ENCODE data around the gene SHB. TPM values are rescaled to one million over a fixed set of nuclear protein-coding genes. Genes with fewer than 3 reads are reported as not detected.
A peak's percentile ranks its signal among the peaks of the same experiment; 100 is the strongest.

The SHB gene
- total and polyA plus RNA-seq, 2 donors = 4.9 to 5.5 TPM

GRCh38 chr9:38061326-38061977 lies 7.6 kb downstream of the SHB start:
- DNase-seq (ENCODE audit: low read depth in 6 of 9, low spot score in 9 of 9) = no peak
- no peaks in the 10 kb centered on the region for H3K36me3 ChIP-seq (ENCODE audit: control insufficient read depth in 2 of 2, insufficient read depth in 2 of 2, low read length in 1 of 2)
- H3K9me3 ChIP-seq (ENCODE audit: control insufficient read depth in 2 of 2, insufficient read depth in 1 of 2, low read length in 1 of 2) = peaks cover 0 to 3% of the 10 kb centered on the region in 2 donors
- WGBS = 92% methylated on average over 6 of the region's 6 CpGs
- peaks cover 3 to 24% of the 10 kb centered on the region in 2 donors for H3K4me1 ChIP-seq (ENCODE audit: control insufficient read depth in 2 of 2, insufficient read depth in 2 of 2, low read length in 2 of 2)
- no peak overlapping the region for H3K27ac ChIP-seq (ENCODE audit: low read depth in 1 of 2, low read length in 1 of 2)
- peaks cover 2 to 3% of the 10 kb centered on the region in 2 donors for H3K27me3 ChIP-seq (ENCODE audit: control insufficient read depth in 2 of 2, insufficient read depth in 1 of 2, low read length in 1 of 2)
- no peak overlapping the region for H3K4me3 ChIP-seq (ENCODE audit: low read length in 2 of 2)

- Histone ChIP-seq H3K27me3 (ENCODE audit: control insufficient read depth in 2 of 2, insufficient read depth in 1 of 2, low read length in 1 of 2) (no peaks in the 10 kb centered on the region), H3K4me3 (ENCODE audit: low read length in 2 of 2) (no peak overlapping the region), H3K27ac (ENCODE audit: low read depth in 1 of 2, low read length in 1 of 2) (no peak overlapping the region), H3K4me1 (ENCODE audit: control insufficient read depth in 2 of 2, insufficient read depth in 2 of 2, low read length in 2 of 2) (peaks cover under 1 to 18% of the 10 kb centered on the region in 2 donors), H3K9me3 (ENCODE audit: control insufficient read depth in 2 of 2, insufficient read depth in 1 of 2, low read length in 1 of 2) (peaks cover 0 to 3% of the 10 kb centered on the region in 2 donors), H3K36me3 (ENCODE audit: control insufficient read depth in 2 of 2, insufficient read depth in 2 of 2, low read length in 1 of 2) (no peaks in the 10 kb centered on the region)
- WGBS = 97% methylated on average over 3 of the region's 3 CpGs
- no peak for DNase-seq (ENCODE audit: low read depth in 6 of 9, low spot score in 9 of 9)
Measured at GRCh38 chr9:38060681-38061080, 8.3 kb downstream of the SHB start.

GRCh38 chr9:38059233-38059936 lies 9.6 kb downstream of the SHB start:
- Histone ChIP-seq H3K36me3 (ENCODE audit: control insufficient read depth in 2 of 2, insufficient read depth in 2 of 2, low read length in 1 of 2) (no peaks in the 10 kb centered on the region), H3K4me1 (ENCODE audit: control insufficient read depth in 2 of 2, insufficient read depth in 2 of 2, low read length in 2 of 2) (peaks cover 0 to 21% of the 10 kb centered on the region in 2 donors), H3K27ac (ENCODE audit: low read depth in 1 of 2, low read length in 1 of 2) (peak overlapping the region in 1 of 2 donors; percentile 11), H3K9me3 (ENCODE audit: control insufficient read depth in 2 of 2, insufficient read depth in 1 of 2, low read length in 1 of 2) (peaks cover 0 to 3% of the 10 kb centered on the region in 2 donors), H3K4me3 (ENCODE audit: low read length in 2 of 2) (no peak overlapping the region), H3K27me3 (ENCODE audit: control insufficient read depth in 2 of 2, insufficient read depth in 1 of 2, low read length in 1 of 2) (no peaks in the 10 kb centered on the region)
- no peak for DNase-seq (ENCODE audit: low read depth in 6 of 9, low spot score in 9 of 9)
- 95% methylated on average over 14 of the region's 14 CpGs for WGBS

DNA sequence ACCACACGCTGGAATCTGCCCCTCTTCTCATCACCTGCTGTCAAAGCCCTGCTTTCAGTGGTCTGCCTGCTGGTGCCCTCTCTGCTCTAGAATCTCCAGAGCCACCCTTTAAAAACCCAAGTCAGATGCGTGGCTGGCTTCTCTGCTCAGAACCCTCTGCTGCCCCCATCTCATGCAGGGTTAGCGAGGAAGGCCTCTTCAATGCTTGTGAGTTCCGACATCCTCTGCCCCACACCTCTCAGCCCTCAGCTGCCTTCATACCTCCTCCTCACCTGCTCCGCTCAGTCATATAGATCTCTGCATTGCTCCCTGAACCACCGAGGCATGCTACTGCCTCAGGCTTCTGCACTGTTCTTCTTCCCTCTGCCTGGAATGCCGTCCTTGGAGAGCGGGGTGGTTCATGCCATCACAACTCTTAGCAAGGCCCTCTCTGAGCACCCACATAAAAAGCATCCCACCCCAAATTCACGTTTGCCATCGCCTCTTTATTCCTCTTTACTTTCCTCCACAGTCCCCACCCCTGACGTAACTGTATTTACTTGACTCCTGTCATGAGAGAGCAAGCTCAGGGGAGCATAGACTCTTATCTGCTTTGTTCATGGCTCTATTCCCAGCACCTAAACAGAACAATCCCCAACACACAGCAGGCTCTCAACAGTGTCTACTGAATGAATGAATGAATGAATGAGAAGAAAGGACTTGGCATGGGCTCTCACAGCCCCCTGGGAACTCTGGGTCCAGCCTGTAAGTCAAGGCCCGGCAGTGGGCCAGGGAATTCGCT lies 10.4 kb downstream of the SHB start:
- peaks cover 0 to 3% of the 10 kb centered on the region in 2 donors for H3K9me3 ChIP-seq (ENCODE audit: control insufficient read depth in 2 of 2, insufficient read depth in 1 of 2, low read length in 1 of 2)
- 92% methylated on average over 13 of the region's 13 CpGs for WGBS
- H3K27me3 ChIP-seq (ENCODE audit: control insufficient read depth in 2 of 2, insufficient read depth in 1 of 2, low read length in 1 of 2) = no peaks in the 10 kb centered on the region
- H3K36me3 ChIP-seq (ENCODE audit: control insufficient read depth in 2 of 2, insufficient read depth in 2 of 2, low read length in 1 of 2) = no peaks in the 10 kb centered on the region
- no peak for DNase-seq (ENCODE audit: low read depth in 6 of 9, low spot score in 9 of 9)
- no peak overlapping the region for H3K27ac ChIP-seq (ENCODE audit: low read depth in 1 of 2, low read length in 1 of 2)
- peaks cover 0 to 27% of the 10 kb centered on the region in 2 donors for H3K4me1 ChIP-seq (ENCODE audit: control insufficient read depth in 2 of 2, insufficient read depth in 2 of 2, low read length in 2 of 2)
- no peak overlapping the region for H3K4me3 ChIP-seq (ENCODE audit: low read length in 2 of 2)

GRCh38 chr9:38057416-38058195 lies 11.4 kb downstream of the SHB start:
- Histone ChIP-seq H3K27me3 (ENCODE audit: control insufficient read depth in 2 of 2, insufficient read depth in 1 of 2, low read length in 1 of 2) (no peaks in the 10 kb centered on the region), H3K4me3 (ENCODE audit: low read length in 2 of 2) (no peak overlapping the region), H3K27ac (ENCODE audit: low read depth in 1 of 2, low read length in 1 of 2) (peak overlapping the region in 1 of 2 donors; percentile 26), H3K4me1 (ENCODE audit: control insufficient read depth in 2 of 2, insufficient read depth in 2 of 2, low read length in 2 of 2) (peaks cover 0 to 26% of the 10 kb centered on the region in 2 donors), H3K9me3 (ENCODE audit: control insufficient read depth in 2 of 2, insufficient read depth in 1 of 2, low read length in 1 of 2) (peaks cover 0 to 3% of the 10 kb centered on the region in 2 donors), H3K36me3 (ENCODE audit: control insufficient read depth in 2 of 2, insufficient read depth in 2 of 2, low read length in 1 of 2) (no peaks in the 10 kb centered on the region)
- no peak for DNase-seq (ENCODE audit: low read depth in 6 of 9, low spot score in 9 of 9)
- 93% methylated on average over 7 of the region's 7 CpGs for WGBS

DNA sequence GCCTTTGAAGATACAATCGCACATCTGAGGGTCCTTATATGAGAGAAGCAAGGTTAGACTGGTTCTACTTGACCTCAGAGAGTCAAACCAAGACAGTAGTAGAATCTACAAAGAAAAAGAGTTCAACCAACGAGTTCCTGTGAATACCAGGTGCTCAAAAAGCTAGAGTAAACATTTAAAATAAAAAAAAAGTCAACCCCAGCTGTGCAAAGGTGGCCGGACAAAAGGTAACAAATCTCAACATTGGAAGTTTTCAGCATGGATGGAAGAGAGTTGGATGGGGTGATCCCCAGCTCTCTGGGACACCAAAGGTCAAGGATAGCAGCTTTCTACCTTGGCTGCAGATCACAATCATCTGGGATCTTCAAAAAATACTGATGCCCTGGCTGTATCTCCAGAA lies 14.4 kb downstream of the SHB start:
- Histone ChIP-seq H3K9me3 (ENCODE audit: control insufficient read depth in 2 of 2, insufficient read depth in 1 of 2, low read length in 1 of 2) (peaks cover 0 to 3% of the 10 kb centered on the region in 2 donors), H3K27ac (ENCODE audit: low read depth in 1 of 2, low read length in 1 of 2) (no peak overlapping the region), H3K4me1 (ENCODE audit: control insufficient read depth in 2 of 2, insufficient read depth in 2 of 2, low read length in 2 of 2) (peaks cover 0 to 25% of the 10 kb centered on the region in 2 donors), H3K27me3 (ENCODE audit: control insufficient read depth in 2 of 2, insufficient read depth in 1 of 2, low read length in 1 of 2) (no peaks in the 10 kb centered on the region), H3K4me3 (ENCODE audit: low read length in 2 of 2) (no peak overlapping the region), H3K36me3 (ENCODE audit: control insufficient read depth in 2 of 2, insufficient read depth in 2 of 2, low read length in 1 of 2) (no peaks in the 10 kb centered on the region)
- 67% methylated on average over 3 of the region's 3 CpGs for WGBS
- no peak for DNase-seq (ENCODE audit: low read depth in 6 of 9, low spot score in 9 of 9)

GRCh38 chr9:38053697-38054461 lies 15.1 kb downstream of the SHB start:
- Histone ChIP-seq H3K4me1 (ENCODE audit: control insufficient read depth in 2 of 2, insufficient read depth in 2 of 2, low read length in 2 of 2) (peaks cover 0 to 24% of the 10 kb centered on the region in 2 donors), H3K9me3 (ENCODE audit: control insufficient read depth in 2 of 2, insufficient read depth in 1 of 2, low read length in 1 of 2) (peaks cover 0 to 3% of the 10 kb centered on the region in 2 donors), H3K27me3 (ENCODE audit: control insufficient read depth in 2 of 2, insufficient read depth in 1 of 2, low read length in 1 of 2) (no peaks in the 10 kb centered on the region), H3K4me3 (ENCODE audit: low read length in 2 of 2) (no peak overlapping the region), H3K36me3 (ENCODE audit: control insufficient read depth in 2 of 2, insufficient read depth in 2 of 2, low read length in 1 of 2) (no peaks in the 10 kb centered on the region), H3K27ac (ENCODE audit: low read depth in 1 of 2, low read length in 1 of 2) (no peak overlapping the region)
- WGBS = 96% methylated on average over 3 of the region's 3 CpGs
- no peak for DNase-seq (ENCODE audit: low read depth in 6 of 9, low spot score in 9 of 9)

DNA sequence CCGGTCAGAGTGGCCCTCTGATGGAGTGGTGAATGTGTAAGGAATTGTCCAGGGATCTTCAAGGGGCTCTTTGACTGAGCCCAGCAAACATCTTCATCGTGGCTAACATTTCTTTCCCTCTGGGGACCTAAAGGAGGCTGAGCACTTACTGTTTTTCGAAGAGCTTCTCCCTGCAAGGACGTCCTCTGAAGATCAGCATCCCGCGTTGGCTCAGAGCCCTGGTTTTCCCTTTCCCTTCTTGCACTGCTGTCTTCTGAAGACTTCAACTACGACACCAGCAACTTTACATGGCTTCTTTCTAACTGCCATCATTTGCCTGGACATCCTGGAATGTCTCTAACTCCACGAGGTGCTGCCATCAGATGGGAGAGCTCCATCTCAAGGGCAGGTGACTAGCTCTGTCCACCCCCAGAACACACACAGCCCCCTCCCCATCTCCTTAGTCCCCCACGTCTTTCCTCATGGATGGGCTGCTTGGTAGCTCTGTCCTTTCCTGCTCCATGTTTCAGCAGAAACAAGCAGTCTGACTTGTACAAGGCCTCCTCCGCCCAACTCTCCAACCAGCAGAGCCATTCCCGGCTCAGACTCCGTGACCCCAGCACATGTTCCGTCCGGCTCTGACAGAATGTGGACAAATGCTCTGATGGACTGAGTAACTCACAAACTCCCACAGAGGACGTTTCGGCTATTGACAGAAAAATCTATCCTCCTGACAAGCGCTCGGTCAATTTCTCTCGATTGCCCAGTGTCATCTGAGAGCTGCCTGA lies 17.1 kb downstream of the SHB start:
- Histone ChIP-seq H3K9me3 (ENCODE audit: control insufficient read depth in 2 of 2, insufficient read depth in 1 of 2, low read length in 1 of 2) (no peaks in the 10 kb centered on the region), H3K27me3 (ENCODE audit: control insufficient read depth in 2 of 2, insufficient read depth in 1 of 2, low read length in 1 of 2) (no peaks in the 10 kb centered on the region), H3K36me3 (ENCODE audit: control insufficient read depth in 2 of 2, insufficient read depth in 2 of 2, low read length in 1 of 2) (no peaks in the 10 kb centered on the region), H3K4me3 (ENCODE audit: low read length in 2 of 2) (no peak overlapping the region), H3K27ac (ENCODE audit: low read depth in 1 of 2, low read length in 1 of 2) (no peak overlapping the region), H3K4me1 (ENCODE audit: control insufficient read depth in 2 of 2, insufficient read depth in 2 of 2, low read length in 2 of 2) (peaks cover 3 to 27% of the 10 kb centered on the region in 2 donors)
- WGBS = 96% methylated on average over 19 of the region's 19 CpGs
- DNase-seq (ENCODE audit: low read depth in 6 of 9, low spot score in 9 of 9) = no peak
